Panc1 (cell line): ENCODE results near the gene ITGAV. TPM values are rescaled to one million over a fixed set of nuclear protein-coding genes. Genes with fewer than 3 reads are reported as not detected.

Experiments
- ATAC-seq: fragments of 200-7000 bp; cut with Tn5 transposase; 2 replicates; pipeline ENCODE4 v1.9.1; 2020; ENCODE audit warnings: mild to moderate bottlenecking, moderate library complexity
- BruUV-seq: library from RNA; stranded (reverse); fragments of 400-500 nt; replicated peaks from 2 replicates; lab custom pipeline; 2021; lab: Mats Ljungman, UMichigan
- CTCF ChIA-PET: fragments of 300-600 bp; sonication (Branson Sonifier 250); formaldehyde crosslinking; loops from one replicate; lab custom pipeline; 2022; ENCODE audit warnings: antibody characterized with exemption; lab: Charles Lee
- POLR2A ChIA-PET: fragments of 300-600 bp; sonication (Branson Sonifier 250); formaldehyde crosslinking; loops from one replicate; lab custom pipeline; 2022; ENCODE audit warnings: antibody characterized with exemption; lab: Charles Lee
- DNase-seq: peaks from one replicate; pipeline ENCODE4 v3.0.0-alpha.2; 2010; ENCODE audit warnings: low read depth, low spot score
- H3K27ac ChIP-seq: 2 replicates; pipeline ENCODE4 v1.5.1; 2011; ENCODE audit warnings: mild to moderate bottlenecking, low read length, inconsistent platforms
- H3K27me3 ChIP-seq: fragments of 200-500 bp; sonication (Bioruptor generic); 2 replicates; pipeline ENCODE4 v1.6.0; 2014; ENCODE audit warnings: low read length, inconsistent platforms; ENCODE audit not compliant: control insufficient read depth, insufficient read depth
- H3K36me3 ChIP-seq: fragments of 200-500 bp; sonication (Bioruptor generic); 2 replicates; pipeline ENCODE4 v1.5.1; 2014; ENCODE audit warnings: inconsistent platforms, mild to moderate bottlenecking, low read length, moderate library complexity; ENCODE audit not compliant: control insufficient read depth, insufficient read depth
- H3K4me1 ChIP-seq: 2 replicates; pipeline ENCODE4 v1.5.1; 2011; ENCODE audit warnings: inconsistent platforms, mild to moderate bottlenecking, low read length, moderate library complexity; ENCODE audit not compliant: control insufficient read depth, insufficient read depth
- H3K4me3 ChIP-seq, 2 experiments: 2 replicates each; pipeline ENCODE4 v1.5.1; 2011 to 2012; ENCODE audit warnings: low read depth in 2 of 2, low read length in 2 of 2, mild to moderate bottlenecking in 2 of 2, inconsistent platforms in 1 of 2, moderate library complexity in 1 of 2
- H3K9me3 ChIP-seq: fragments of 200-500 bp; sonication (Bioruptor generic); 2 replicates; pipeline ENCODE4 v1.5.1; 2014; ENCODE audit warnings: low read depth, mild to moderate bottlenecking, inconsistent platforms, low read length, moderate library complexity; ENCODE audit not compliant: control insufficient read depth, insufficient read depth
- CTCF ChIP-seq: fragments of 450-650 bp; IDR thresholded peaks from 2 replicates; pipeline ENCODE4 v1.5.1; 2017; ENCODE audit warnings: mild to moderate bottlenecking
- POLR2AphosphoS5 ChIP-seq: IDR thresholded peaks from 2 replicates; pipeline ENCODE4 v1.6.1; 2012; ENCODE audit warnings: mild to moderate bottlenecking, low read depth, low read length, moderate library complexity
- REST ChIP-seq, 2 experiments: IDR thresholded peaks; 2 replicates each; pipeline ENCODE4 v1.6.1; 2011 to 2012; ENCODE audit warnings: low read depth in 2 of 2, control low read depth in 1 of 2, low read length in 1 of 2, mild to moderate bottlenecking in 1 of 2, moderate library complexity in 1 of 2; ENCODE audit not compliant: insufficient read depth in 1 of 2
- SIN3A ChIP-seq: IDR thresholded peaks from 2 replicates; pipeline ENCODE4 v1.6.1; 2012; ENCODE audit warnings: low read depth, mild to moderate bottlenecking, low read length, moderate library complexity, borderline replicate concordance; ENCODE audit not compliant: insufficient read depth
- TCF7L2 ChIP-seq: IDR thresholded peaks from 2 replicates; pipeline ENCODE4 v1.6.1; 2011; ENCODE audit warnings: mild to moderate bottlenecking, low read depth, low read length, inconsistent platforms
- in situ Hi-C: cut with HindIII; loops from 2 replicates; pipeline ENCODE4 v1.10.0; 2016; ENCODE audit warnings: low sequenced_read_pairs, low pct_unique_long_range_greater_than_20kb
- intact Hi-C: fragments of 100-400 bp; cut with micrococcal nuclease; formaldehyde crosslinking; loops from one replicate; pipeline ENCODE4 v1.10.0; 2022; ENCODE audit not compliant: unreplicated experiment
- total RNA-seq: library from RNA; stranded (reverse); gene quantifications from one replicate; pipeline ENCODE4 v1.2.1, GENCODE V29; 2021; ENCODE audit not compliant: unreplicated experiment

ITGAV gene
- total RNA-seq, 1 experiment from 2014 or later: 218 TPM

- TF ChIP-seq REST (IDR thresholded peaks at IDR 0.05; ENCODE audit: insufficient read depth in 1 of 2, low read depth in 2 of 2, low read length in 1 of 2) (no peak), CTCF (no peak), SIN3A (no peak), TCF7L2 (no peak), POLR2AphosphoS5 (no peak)
- Histone ChIP-seq H3K36me3 (peaks cover 34% of the 10 kb centered on the region; the same call in 1 of the 2 replicates), H3K27me3 (no peaks in the 10 kb centered on the region), H3K4me3 (no peak overlapping the region), H3K9me3 (no peaks in the 10 kb centered on the region), H3K4me1 (no peaks in the 10 kb centered on the region), H3K27ac (no peak overlapping the region)
- no peak for ATAC-seq
- no peak for DNase-seq
- POLR2A ChIA-PET: no interaction called here
- no TSS peak for BruUV-seq
- in situ Hi-C loops: no loop called here
- intact Hi-C loops: no loop called here
- CTCF ChIA-PET: no interaction called here
Observed at GRCh38 chr2:186653511-186653910, 63.7 kb downstream of the ITGAV start.

GRCh38 chr2:186659383-186659782, 69.5 kb downstream of the ITGAV start:
- no peak overlapping the region for H3K27ac ChIP-seq
- H3K4me1 ChIP-seq: no peaks in the 10 kb centered on the region
- no peak for DNase-seq
- intact Hi-C loops (no loop called here), in situ Hi-C loops (no loop called here)
- no peaks in the 10 kb centered on the region for H3K27me3 ChIP-seq
- peaks cover 47% of the 10 kb centered on the region for H3K36me3 ChIP-seq
- ChIA-PET CTCF (no interaction called here), POLR2A (no interaction called here)
- no peak for ATAC-seq
- no peaks in the 10 kb centered on the region for H3K9me3 ChIP-seq
- TF ChIP-seq TCF7L2 (no peak), POLR2AphosphoS5 (no peak), CTCF (no peak), SIN3A (no peak), REST (IDR thresholded peaks at IDR 0.05; ENCODE audit: insufficient read depth in 1 of 2, low read depth in 2 of 2, low read length in 1 of 2) (no peak)
- BruUV-seq: no TSS peak
- no peak overlapping the region for H3K4me3 ChIP-seq
